Choroid plexus epithelial cell (primary cell): ENCODE data around the gene SCAPER.
"Not testable (repeated sequence)": the region's sequence is repeated elsewhere in the genome, so short reads cannot be mapped to it uniquely, and the experiment has no call there.

ENCODE experiments used
- DNase-seq: peaks from one replicate; pipeline ENCODE4 v3.0.0-alpha.2; 2010; ENCODE audit warnings: low read depth
- H3K4me3 ChIP-seq: 2 replicates; pipeline ENCODE4 v1.5.1; 2011; ENCODE audit warnings: low read depth, mild to moderate bottlenecking, control low read depth, low read length, moderate library complexity
- TF ChIP-seq, protein P1 (sequence below): conservative IDR thresholded peaks from 2 replicates; pipeline ENCODE4 v1.5.1; 2011; ENCODE audit warnings: low read depth, mild to moderate bottlenecking, control low read depth, inconsistent platforms, low read length, moderate library complexity

Gene SCAPER

DNA sequence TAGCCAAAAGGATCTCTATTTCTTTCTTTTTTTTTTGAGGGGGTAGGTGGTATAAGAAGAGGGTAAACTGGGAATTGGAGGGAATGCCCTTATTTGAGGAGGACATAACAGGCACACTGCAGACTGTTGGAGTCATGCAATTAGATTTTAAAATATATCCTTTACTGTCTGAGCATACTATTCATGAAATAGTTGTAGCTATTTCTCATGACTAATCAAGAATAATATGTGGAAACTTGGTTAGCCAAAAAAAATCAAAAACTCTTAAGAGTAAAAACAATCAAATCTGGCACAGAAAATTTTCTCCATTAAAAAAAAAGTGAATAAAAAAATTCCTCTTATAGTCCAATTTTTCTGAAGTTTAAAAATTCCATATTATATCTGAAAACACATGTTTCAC, 174.9 kb downstream of the SCAPER start:
- TF ChIP-seq, protein P1, sequence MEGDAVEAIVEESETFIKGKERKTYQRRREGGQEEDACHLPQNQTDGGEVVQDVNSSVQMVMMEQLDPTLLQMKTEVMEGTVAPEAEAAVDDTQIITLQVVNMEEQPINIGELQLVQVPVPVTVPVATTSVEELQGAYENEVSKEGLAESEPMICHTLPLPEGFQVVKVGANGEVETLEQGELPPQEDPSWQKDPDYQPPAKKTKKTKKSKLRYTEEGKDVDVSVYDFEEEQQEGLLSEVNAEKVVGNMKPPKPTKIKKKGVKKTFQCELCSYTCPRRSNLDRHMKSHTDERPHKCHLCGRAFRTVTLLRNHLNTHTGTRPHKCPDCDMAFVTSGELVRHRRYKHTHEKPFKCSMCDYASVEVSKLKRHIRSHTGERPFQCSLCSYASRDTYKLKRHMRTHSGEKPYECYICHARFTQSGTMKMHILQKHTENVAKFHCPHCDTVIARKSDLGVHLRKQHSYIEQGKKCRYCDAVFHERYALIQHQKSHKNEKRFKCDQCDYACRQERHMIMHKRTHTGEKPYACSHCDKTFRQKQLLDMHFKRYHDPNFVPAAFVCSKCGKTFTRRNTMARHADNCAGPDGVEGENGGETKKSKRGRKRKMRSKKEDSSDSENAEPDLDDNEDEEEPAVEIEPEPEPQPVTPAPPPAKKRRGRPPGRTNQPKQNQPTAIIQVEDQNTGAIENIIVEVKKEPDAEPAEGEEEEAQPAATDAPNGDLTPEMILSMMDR = no peak
- DNase-seq = no peak
- no peak overlapping the region for H3K4me3 ChIP-seq

DNA sequence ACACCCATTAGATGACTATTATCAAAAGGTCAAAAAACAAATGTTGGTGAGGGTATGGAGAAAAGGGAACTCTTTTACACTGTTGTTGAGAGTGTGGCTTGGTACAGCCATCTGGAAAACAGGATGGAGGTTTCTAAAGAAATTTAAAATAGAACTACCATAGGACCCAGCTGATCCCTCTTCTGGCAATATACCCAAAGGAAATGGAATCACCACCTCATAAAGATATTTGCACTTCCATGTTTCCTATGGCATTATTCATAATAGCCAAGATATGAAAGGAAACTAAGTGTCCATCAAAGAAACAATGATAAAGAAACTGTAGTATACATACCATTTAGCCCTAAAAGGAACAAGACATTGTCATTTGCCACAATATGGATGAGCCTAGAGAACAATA, 186.3 kb downstream of the SCAPER start:
- no peak for DNase-seq
- H3K4me3 ChIP-seq = no peak overlapping the region
- TF ChIP-seq, protein P1 = no peak

DNA sequence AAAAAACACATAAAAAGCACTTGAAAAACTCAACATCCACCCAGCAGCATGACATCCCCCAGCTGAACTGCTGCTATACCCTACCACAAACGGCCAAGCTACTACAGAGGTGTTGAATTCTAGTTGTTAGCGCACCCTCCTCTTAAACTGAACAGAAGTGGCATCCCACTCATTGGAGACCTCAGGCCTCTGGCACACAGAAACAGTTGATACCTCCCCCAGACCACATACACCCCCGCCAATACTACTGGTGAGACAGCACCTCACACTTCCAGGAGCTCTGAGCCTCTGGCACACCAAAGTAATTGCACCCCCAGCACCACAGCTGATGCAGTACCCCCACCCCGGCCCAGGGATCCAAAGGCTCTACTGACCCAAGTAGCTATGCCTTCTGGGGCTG, 190.2 kb downstream of the SCAPER start:
- no peak for DNase-seq
- TF ChIP-seq, protein P1 = no peak
- H3K4me3 ChIP-seq = no peak overlapping the region

DNA sequence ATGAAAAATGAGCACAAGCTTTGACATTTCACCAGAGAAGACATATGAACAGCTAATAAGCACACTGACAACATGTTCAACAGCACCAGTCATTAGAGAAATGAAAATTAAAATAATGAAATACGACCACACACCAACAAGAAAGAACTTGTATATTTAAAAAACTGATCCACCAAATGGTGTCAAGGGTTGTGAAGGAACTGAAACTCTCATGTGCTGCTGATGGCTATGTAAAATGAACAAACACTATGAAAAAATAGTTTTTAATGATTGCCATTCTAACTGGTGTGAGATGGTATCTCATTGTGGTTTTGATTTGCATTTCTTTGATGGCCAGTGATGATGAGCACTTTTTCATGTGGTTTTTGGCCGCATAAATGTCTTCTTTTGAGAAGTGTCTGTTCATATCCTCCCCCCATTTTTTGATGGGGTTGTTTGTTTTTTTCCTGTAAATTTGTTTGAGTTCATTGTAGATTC, 193.8 kb downstream of the SCAPER start:
- TF ChIP-seq, protein P1 = no peak
- DNase-seq = no peak
- H3K4me3 ChIP-seq = no peak overlapping the region

DNA sequence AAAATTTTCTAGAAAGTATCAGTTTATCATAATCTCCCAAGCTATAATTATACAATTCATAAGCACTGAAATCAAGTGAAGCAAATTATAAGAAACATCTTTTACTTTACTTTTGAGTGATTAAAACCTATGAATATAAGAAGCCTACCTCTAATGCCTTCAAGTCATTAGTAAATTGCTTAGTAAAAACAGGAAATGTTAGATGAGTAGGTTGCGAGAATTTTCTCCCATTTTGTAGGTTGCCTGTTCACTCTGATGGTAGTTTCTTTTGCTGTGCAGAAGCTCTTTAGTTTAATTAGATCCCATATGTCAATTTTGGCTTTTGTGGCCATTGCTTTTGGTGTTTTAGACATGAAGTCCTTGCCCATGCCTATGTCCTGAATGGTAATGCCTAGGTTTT, 201.1 kb downstream of the SCAPER start:
- H3K4me3 ChIP-seq, DNase-seq: not testable (repeated sequence)

DNA sequence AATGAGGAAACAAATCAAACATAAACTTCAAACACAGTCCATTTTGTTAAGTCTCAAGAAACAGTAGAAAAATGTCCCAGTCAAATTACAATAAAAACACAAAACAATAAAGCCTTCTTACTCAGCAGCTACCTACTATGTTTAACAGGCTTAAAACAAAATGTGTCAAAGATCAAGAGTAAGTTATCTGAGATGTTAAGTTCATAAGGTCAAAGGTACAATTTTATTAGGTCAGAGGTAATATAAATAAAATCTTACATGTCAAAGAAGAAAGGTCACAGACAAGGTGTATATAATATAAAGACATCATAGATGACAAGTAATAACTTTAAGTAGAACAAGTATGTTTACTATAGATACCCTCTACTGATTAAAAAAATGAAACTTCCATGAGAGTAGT, 208.3 kb downstream of the SCAPER start:
- no peak for DNase-seq
- TF ChIP-seq, protein P1 = no peak
- H3K4me3 ChIP-seq = no peak overlapping the region

DNA sequence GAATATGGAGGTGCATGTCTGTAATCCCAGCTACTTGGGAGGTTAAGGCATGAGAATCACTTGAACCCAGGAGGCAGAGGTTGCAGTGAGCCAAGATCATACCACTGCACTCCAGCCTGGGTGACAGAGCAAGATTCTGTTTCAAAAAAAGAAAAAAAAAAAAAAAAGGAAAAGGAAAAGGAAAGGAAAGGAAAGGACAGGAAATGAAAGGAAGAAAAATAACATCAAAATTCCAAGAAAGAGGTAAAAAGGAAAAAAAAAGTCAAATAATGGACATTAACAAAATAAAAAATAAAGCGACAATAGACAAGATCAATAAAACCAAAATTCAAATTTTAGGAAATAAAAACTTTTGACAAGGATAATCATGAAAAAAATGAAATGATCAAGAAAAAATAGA, 212.6 kb downstream of the SCAPER start:
- DNase-seq, H3K4me3 ChIP-seq: not testable (repeated sequence)

DNA sequence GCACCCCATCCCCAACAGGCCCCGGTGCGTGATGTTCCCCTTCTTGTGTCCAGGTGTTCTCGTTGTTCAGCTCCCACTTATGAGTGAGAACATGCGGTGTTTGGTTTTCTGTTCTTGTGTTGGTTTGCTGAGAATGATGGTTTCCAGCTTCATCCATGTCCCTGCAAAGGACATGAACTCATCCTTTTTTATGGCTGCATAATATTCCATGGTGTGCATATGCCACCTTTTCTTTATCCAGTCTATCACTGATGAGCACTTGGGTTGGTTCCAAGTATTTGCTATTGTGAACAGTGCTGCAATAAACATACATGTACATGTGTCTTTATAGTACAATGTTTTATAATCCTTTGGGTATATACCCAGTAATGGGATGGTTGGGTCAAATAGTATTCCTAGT, 217.5 kb downstream of the SCAPER start:
- H3K4me3 ChIP-seq, DNase-seq: not testable (repeated sequence)

DNA sequence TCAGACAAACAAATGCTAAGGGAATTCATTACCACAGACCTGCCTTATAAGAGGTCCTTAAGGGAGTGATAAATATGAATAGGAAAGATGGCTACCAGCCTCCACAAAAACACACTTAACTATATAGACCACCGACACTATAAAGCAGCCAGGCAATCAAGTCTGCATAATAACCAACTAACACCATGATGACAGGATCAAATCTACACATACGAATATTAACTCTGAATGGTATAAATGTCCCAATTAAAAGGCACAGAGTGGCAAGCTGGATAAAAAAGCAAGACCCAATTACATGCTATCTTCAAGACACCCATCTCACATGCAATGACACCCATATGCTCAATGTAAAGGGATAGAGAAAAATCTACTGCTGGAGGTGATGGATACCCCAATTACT, 221.1 kb downstream of the SCAPER start:
- no peak for DNase-seq
- TF ChIP-seq, protein P1 = no peak
- H3K4me3 ChIP-seq = no peak overlapping the region
